Body of pancreas (tissue), 4 donors: Measurements from ENCODE around the gene MCAT. TPM values are rescaled to one million over a fixed set of nuclear protein-coding genes. Genes with fewer than 3 reads are reported as not detected.

Experiments
- ATAC-seq: fragments of 150-250 bp; one replicate; pipeline ENCODE4 v1.9.1; 2016
- DNase-seq, 4 donors: peaks; one replicate each; pipeline ENCODE4 v3.0.0-alpha.2; 2019
- H3K27ac ChIP-seq, 4 donors: fragments of 200-600 bp; sonication (generic); 1 replicate in 3 of 4; 2 replicates in 1 of 4; pipeline versions ENCODE4 v1.5.1 to v1.6.1; 2016 to 2019; ENCODE audit warnings: mild to moderate bottlenecking in 1 of 4, mixed read lengths in 1 of 4, moderate library complexity in 1 of 4
- H3K27me3 ChIP-seq, 2 donors: fragments of 200-600 bp; sonication (generic); one replicate each; pipeline ENCODE4 v1.6.0; 2016; ENCODE audit warnings: mild to moderate bottlenecking in 1 of 2
- H3K36me3 ChIP-seq, 2 donors: fragments of 200-600 bp; sonication (generic); replicated peaks in 1 of 2; 2 replicates each; pipeline ENCODE4 v1.5.1; 2016; ENCODE audit warnings: low read depth in 2 of 2; ENCODE audit not compliant: insufficient read depth in 1 of 2
- H3K4me1 ChIP-seq: fragments of 200-600 bp; sonication (generic); one replicate; pipeline ENCODE4 v1.6.0; 2016
- H3K4me3 ChIP-seq, 2 donors: fragments of 200-600 bp; sonication (generic); 1 replicate in 1 of 2; 2 replicates in 1 of 2; pipeline ENCODE4 v1.5.1; 2016 to 2019
- H3K9me3 ChIP-seq, 3 donors: fragments of 200-600 bp; sonication (generic); 1 replicate in 2 of 3; 2 replicates in 1 of 3; pipeline ENCODE4 v1.5.1; 2016
- POLR2A ChIP-seq, 3 donors: fragments of 450-650 bp; IDR thresholded peaks; one replicate each; pipeline ENCODE4 v1.6.1; 2016; ENCODE audit warnings: antibody characterized with exemption in 3 of 3, mild to moderate bottlenecking in 2 of 3
- WGBS, 2 donors: methylation state at CpG; one replicate each; pipeline ENCODE4 v1.1.5; 2017; 5-methylcytosine and 5-hydroxymethylcytosine counted together
- intact Hi-C: fragments of 100-400 bp; cut with DNase I; formaldehyde crosslinking; loops from one replicate; pipeline ENCODE4 v1.15.1; 2023
- total RNA-seq, 2 donors: library from RNA; depleted of rRNA; stranded (reverse); fragments of >200 nt; gene quantifications; one replicate each; pipeline ENCODE4 v1.1.0, GENCODE V29; 2016
- TF ChIP-seq, protein P1 (sequence below), 7 experiments: fragments of 450-650 bp in 4 of 7; fragments of 200-600 bp in 3 of 7; sonication (generic) in 3 of 7; IDR thresholded peaks; one replicate each; pipeline ENCODE4 v1.5.1; 2016 to 2019; ENCODE audit warnings: antibody characterized with exemption in 7 of 7

The MCAT gene
- total RNA-seq, 2 donors from 2014 or later: 28.8 to 50.8 TPM

DNA sequence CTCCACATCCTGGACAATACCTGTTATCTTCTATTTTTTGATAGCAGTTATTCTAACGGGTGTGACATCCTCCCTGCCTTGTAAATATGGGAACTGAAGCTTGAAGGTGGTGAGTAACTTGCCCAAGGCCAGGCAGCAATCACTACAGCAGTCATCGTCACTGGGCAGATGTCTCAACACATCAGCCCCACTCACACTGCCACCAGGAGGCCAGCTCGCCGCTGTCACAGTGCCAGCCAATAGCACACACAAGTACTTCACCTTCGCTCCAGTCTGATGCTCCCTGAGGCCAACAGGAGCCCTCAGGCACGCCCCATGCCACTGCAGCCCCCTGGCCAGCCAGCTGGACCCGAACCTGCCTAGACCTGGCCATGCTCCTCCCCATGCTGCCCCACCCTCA lies 49.1 kb downstream of the MCAT start:
- Histone ChIP-seq H3K4me3 (no peak overlapping the region), H3K27me3 (no peaks in the 10 kb centered on the region), H3K36me3 (no peaks in the 10 kb centered on the region), H3K4me1 (no peaks in the 10 kb centered on the region), H3K9me3 (no peaks in the 10 kb centered on the region), H3K27ac (no peak overlapping the region)
- DNase-seq (peak in 3 of 4 donors; percentile 26 to 35 (median 29)), ATAC-seq (no peak)
- intact Hi-C loops: no loop called here
- no peak for TF ChIP-seq POLR2A (IDR thresholded peaks at IDR 0.05)
- TF ChIP-seq, protein P1, sequence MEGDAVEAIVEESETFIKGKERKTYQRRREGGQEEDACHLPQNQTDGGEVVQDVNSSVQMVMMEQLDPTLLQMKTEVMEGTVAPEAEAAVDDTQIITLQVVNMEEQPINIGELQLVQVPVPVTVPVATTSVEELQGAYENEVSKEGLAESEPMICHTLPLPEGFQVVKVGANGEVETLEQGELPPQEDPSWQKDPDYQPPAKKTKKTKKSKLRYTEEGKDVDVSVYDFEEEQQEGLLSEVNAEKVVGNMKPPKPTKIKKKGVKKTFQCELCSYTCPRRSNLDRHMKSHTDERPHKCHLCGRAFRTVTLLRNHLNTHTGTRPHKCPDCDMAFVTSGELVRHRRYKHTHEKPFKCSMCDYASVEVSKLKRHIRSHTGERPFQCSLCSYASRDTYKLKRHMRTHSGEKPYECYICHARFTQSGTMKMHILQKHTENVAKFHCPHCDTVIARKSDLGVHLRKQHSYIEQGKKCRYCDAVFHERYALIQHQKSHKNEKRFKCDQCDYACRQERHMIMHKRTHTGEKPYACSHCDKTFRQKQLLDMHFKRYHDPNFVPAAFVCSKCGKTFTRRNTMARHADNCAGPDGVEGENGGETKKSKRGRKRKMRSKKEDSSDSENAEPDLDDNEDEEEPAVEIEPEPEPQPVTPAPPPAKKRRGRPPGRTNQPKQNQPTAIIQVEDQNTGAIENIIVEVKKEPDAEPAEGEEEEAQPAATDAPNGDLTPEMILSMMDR (IDR thresholded peaks at IDR 0.05): no peak
- WGBS, 2 donors: 38 to 50% methylated on average over 5 to 7 of the region's 7 CpGs

DNA sequence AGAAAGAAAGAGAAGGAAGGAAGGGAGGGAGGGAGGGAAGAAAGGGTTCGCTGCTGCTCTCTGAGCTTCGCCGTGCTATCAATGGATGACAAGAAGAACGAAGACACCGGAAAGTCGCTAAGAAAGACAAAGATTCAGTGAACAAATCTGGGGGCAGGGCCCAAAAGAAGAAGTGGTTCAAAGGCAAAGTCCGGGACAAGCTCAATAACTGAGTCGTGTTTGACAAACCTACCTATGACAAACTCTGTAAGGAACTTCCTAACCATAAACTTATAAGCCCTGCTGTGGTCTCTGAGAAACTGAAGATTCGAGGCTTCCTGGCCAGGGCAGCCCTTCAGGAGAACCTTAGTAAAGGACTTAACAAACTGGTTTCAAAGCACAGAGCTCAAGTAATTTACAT lies 51.1 kb downstream of the MCAT start:
- DNase-seq (no peak), ATAC-seq (no peak)
- no peak overlapping the region for H3K27ac ChIP-seq
- no peaks in the 10 kb centered on the region for H3K36me3 ChIP-seq
- no peaks in the 10 kb centered on the region for H3K27me3 ChIP-seq
- 68 to 71% methylated on average over 9 of the region's 9 CpGs for WGBS, 2 donors
- no peak overlapping the region for H3K4me3 ChIP-seq
- no peak for TF ChIP-seq POLR2A (IDR thresholded peaks at IDR 0.05)
- TF ChIP-seq, protein P1 (IDR thresholded peaks at IDR 0.05): no peak
- H3K4me1 ChIP-seq: peaks cover 5% of the 10 kb centered on the region
- intact Hi-C loops: no loop called here
- H3K9me3 ChIP-seq: no peaks in the 10 kb centered on the region

DNA sequence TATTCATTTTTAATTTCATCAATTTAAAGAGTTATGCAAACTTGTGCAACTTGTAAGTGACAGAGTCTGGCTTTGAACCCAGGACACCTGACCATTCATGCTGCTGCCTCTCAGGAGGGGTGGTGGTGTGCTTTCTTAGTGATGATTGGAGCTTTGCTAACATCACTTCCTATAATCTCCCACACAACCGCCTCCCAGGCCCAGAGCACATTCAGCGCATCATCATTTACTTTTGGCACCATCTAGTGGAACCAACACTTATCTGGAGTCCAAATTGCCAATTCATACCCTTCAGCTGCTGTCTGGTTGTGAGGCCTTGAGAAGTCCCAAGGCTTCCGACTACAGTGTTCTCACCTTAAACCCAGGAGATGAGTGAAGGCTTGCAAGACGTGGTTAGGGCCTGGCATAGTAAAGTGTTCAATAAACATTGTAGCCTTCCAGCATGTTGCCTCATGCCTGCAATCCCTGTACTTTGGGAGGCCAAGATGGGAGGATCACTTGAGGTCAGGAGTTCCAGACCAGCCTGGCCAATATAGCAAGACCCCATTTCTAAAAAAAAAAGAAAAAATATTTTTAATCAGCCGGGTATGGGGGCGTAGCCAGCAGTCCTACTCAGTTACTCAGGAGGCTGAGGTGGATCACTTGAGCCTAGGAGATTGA lies 52.9 kb downstream of the MCAT start:
- Histone ChIP-seq H3K4me3 (no peak overlapping the region), H3K36me3 (no peaks in the 10 kb centered on the region), H3K27ac (peak overlapping the region in 1 of 4 donors; percentile 72), H3K27me3 (no peaks in the 10 kb centered on the region), H3K9me3 (no peaks in the 10 kb centered on the region), H3K4me1 (peaks cover 5% of the 10 kb centered on the region)
- DNase-seq (peak; percentile 43 to 79 (median 63)), ATAC-seq (peak; percentile 38)
- 31 to 66% methylated on average over 3 to 6 of the region's 6 CpGs for WGBS, 2 donors
- intact Hi-C loops: no loop called here
- TF ChIP-seq, protein P1 (IDR thresholded peaks at IDR 0.05): peak in 4 of 7 experiments; percentile 34 to 56 (median 50)
- no peak for TF ChIP-seq POLR2A (IDR thresholded peaks at IDR 0.05)

DNA sequence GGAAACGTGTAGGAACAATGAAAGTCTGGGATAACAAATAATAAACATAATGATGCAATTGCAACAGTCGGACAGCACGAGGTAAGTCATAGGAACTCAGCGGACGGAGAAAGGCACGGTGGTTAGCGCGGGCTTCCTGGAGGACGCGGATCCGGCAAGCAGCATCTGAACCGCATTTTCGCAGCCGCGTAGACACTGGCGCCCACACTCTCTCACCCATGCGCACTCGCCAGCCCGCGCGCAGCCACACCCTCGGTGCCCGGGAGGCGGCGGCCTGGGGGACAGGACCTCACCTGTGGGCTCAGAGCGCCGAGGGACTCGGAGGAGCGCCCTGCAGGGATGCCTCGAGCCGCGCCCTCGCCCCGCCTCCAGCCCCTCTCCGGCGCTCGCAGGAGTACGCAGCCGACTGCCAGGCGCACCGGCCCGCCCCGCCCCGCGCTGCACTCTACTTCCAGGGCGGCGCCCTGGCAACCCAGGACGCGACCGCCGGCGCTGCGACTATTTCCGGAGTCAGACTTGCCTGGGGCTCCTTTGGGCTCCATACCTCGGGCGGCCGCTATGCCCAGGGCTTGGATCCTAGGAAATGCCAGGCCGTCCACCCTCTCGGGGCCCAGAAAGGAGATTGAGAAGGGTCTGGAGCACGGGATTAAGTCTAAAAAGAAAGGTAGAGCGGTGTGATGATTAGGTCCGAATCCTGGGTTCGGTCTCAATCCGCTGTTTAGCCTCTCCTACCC lies 54.0 kb downstream of the MCAT start, which contains the start of gene TTLL1:
TSS of gene TTLL1 (minus strand) at position 408 of the 734 bp plus-strand sequence. CDS start 13,805 bp downstream, outside the sequence.
- peaks cover 5% of the 10 kb centered on the region for H3K4me1 ChIP-seq
- no peaks in the 10 kb centered on the region for H3K36me3 ChIP-seq
- 5 to 11% methylated on average over 21 to 64 of the region's 64 CpGs for WGBS, 2 donors
- TF ChIP-seq, protein P1 (IDR thresholded peaks at IDR 0.05): peak in 4 of 7 experiments; percentile 7 to 44 (median 32)
- TF ChIP-seq POLR2A (IDR thresholded peaks at IDR 0.05): peak in 2 of 3 donors; percentile 44 to 55
- peak; percentile 87 to 93 (median 89) for DNase-seq
- peak within 1 kb of the TSS; percentile 90 to 97 for H3K4me3 ChIP-seq
- intact Hi-C loops: no loop called here
- H3K9me3 ChIP-seq: no peaks in the 10 kb centered on the region
- ATAC-seq: peak; percentile 97
- H3K27ac ChIP-seq: peak within 1 kb of the TSS in 3 of 4 donors; percentile 0 to 72 (median 55)
- H3K27me3 ChIP-seq: no peaks in the 10 kb centered on the region
